Uterus (tissue), 2 donors: ENCODE data around the gene NOXO1.

ENCODE experiments used
- POLR2A ChIP-seq, 2 donors: fragments of 450-650 bp; IDR thresholded peaks; one replicate each; pipeline ENCODE4 v1.6.1; 2016; ENCODE audit warnings: antibody characterized with exemption in 2 of 2, mild to moderate bottlenecking in 1 of 2, moderate library complexity in 1 of 2
- TF ChIP-seq, protein P1 (sequence below), 4 experiments: fragments of 200-600 bp in 2 of 4; fragments of 450-650 bp in 2 of 4; sonication (generic) in 2 of 4; IDR thresholded peaks; one replicate each; pipeline ENCODE4 v1.5.1; 2016 to 2019; ENCODE audit warnings: antibody characterized with exemption in 4 of 4, mild to moderate bottlenecking in 2 of 4, moderate library complexity in 1 of 4

DNA sequence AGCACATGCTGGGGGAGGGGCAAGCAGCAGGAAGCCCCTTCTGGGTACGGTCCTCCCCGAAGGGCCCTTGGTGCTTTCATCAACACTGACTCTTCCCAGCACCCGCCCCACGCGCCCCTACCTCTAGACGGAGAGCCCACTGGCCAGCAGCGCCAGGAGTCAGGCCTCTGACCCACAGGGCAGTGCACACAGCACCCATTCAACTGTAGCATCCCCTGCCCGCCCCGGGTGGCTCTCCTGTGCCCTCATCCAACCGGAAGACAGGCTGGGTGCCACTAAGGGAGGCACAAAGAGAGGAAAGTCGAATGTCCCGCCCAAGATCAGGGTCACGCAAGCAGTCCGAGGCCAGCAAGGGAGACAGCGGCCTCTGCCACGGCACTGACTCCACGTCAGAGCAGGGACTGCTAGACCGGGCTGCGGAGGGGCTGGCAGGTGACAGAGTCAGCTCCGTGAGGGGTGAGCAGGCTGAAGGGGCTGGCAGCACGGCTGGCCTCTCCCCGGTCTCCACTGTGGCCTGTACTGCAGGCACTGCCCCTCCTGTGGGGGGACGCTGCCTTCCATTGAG is 48.1 kb downstream of the NOXO1 start:
- TF ChIP-seq POLR2A (IDR thresholded peaks at IDR 0.05), result no peak
- TF ChIP-seq, protein P1, sequence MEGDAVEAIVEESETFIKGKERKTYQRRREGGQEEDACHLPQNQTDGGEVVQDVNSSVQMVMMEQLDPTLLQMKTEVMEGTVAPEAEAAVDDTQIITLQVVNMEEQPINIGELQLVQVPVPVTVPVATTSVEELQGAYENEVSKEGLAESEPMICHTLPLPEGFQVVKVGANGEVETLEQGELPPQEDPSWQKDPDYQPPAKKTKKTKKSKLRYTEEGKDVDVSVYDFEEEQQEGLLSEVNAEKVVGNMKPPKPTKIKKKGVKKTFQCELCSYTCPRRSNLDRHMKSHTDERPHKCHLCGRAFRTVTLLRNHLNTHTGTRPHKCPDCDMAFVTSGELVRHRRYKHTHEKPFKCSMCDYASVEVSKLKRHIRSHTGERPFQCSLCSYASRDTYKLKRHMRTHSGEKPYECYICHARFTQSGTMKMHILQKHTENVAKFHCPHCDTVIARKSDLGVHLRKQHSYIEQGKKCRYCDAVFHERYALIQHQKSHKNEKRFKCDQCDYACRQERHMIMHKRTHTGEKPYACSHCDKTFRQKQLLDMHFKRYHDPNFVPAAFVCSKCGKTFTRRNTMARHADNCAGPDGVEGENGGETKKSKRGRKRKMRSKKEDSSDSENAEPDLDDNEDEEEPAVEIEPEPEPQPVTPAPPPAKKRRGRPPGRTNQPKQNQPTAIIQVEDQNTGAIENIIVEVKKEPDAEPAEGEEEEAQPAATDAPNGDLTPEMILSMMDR (IDR thresholded peaks at IDR 0.05), result no peak
